CD4-positive, alpha-beta memory T cell (primary cell): ENCODE results near the gene TRIM4. TPM values are rescaled to one million over a fixed set of nuclear protein-coding genes. Genes with fewer than 3 reads are reported as not detected.
"Not testable (repeated sequence)": the region's sequence is repeated elsewhere in the genome, so short reads cannot be mapped to it uniquely, and the experiment has no call there.

Source experiments
- CTCF ChIA-PET: fragments of 350-600 bp; sonication (Branson Sonifier 250); formaldehyde crosslinking; loops from one replicate; lab custom pipeline; 2021; ENCODE audit warnings: inconsistent platforms; ENCODE audit not compliant: partially characterized antibody; lab: Charles Lee
- POLR2A ChIA-PET: fragments of 350-600 bp; sonication (Branson Sonifier 250); formaldehyde crosslinking; loops from one replicate; lab custom pipeline; 2021; ENCODE audit not compliant: partially characterized antibody; lab: Charles Lee
- DNase-seq, 5 donors: peaks; one replicate each; pipeline versions ENCODE4 v3.0.0 to v3.0.0-alpha.2; 2020 to 2022; ENCODE audit warnings: mixed read lengths in 1 of 5
- H3K27ac ChIP-seq: one replicate; pipeline ENCODE4 v1.7.0; 2013; ENCODE audit warnings: low read depth, low read length
- H3K27me3 ChIP-seq: 2 replicates; pipeline ENCODE4 v1.7.0; 2013; ENCODE audit warnings: mild to moderate bottlenecking, low read length, moderate library complexity; ENCODE audit not compliant: insufficient read depth
- H3K36me3 ChIP-seq: 2 replicates; pipeline ENCODE4 v1.7.0; 2013; ENCODE audit warnings: mild to moderate bottlenecking, low read length, moderate library complexity; ENCODE audit not compliant: insufficient read depth
- H3K4me1 ChIP-seq: 2 replicates; pipeline ENCODE4 v1.7.0; 2013; ENCODE audit warnings: mild to moderate bottlenecking, low read length, moderate library complexity; ENCODE audit not compliant: insufficient read depth
- H3K4me3 ChIP-seq, 2 donors: one replicate each; pipeline ENCODE4 v1.7.0; 2013; ENCODE audit warnings: low read length in 2 of 2, mild to moderate bottlenecking in 1 of 2
- H3K9me3 ChIP-seq, 2 donors: one replicate each; pipeline ENCODE4 v1.7.0; 2013; ENCODE audit warnings: low read length in 2 of 2, control low read depth in 1 of 2; ENCODE audit not compliant: control insufficient read depth in 1 of 2
- H3K27ac Mint-ChIP-seq, 7 donors: one replicate each; pipeline ENCODE4 v1.8.0; 2020 to 2021; ENCODE audit warnings: mixed read lengths in 7 of 7, mild to moderate bottlenecking in 6 of 7, inconsistent platforms in 3 of 7, moderate library complexity in 3 of 7
- H3K27me3 Mint-ChIP-seq, 2 donors: one replicate each; pipeline ENCODE4 v1.8.0; 2020 to 2021; ENCODE audit warnings: mixed read lengths in 2 of 2
- H3K36me3 Mint-ChIP-seq, 2 donors: one replicate each; pipeline ENCODE4 v1.8.0; 2020 to 2021; ENCODE audit warnings: mixed read lengths in 2 of 2, inconsistent platforms in 1 of 2, mild to moderate bottlenecking in 1 of 2
- H3K4me1 Mint-ChIP-seq, 4 donors: one replicate each; pipeline ENCODE4 v1.8.0; 2020 to 2021; ENCODE audit warnings: mixed read lengths in 4 of 4, mild to moderate bottlenecking in 1 of 4
- H3K4me3 Mint-ChIP-seq, 8 donors: one replicate each; pipeline ENCODE4 v1.8.0; 2020 to 2021; ENCODE audit warnings: mixed read lengths in 8 of 8, mild to moderate bottlenecking in 7 of 8, moderate library complexity in 6 of 8, inconsistent platforms in 3 of 8
- H3K9me3 Mint-ChIP-seq, 8 donors: one replicate each; pipeline ENCODE4 v1.8.0; 2020 to 2021; ENCODE audit warnings: mixed read lengths in 8 of 8, mild to moderate bottlenecking in 5 of 8, inconsistent platforms in 3 of 8, moderate library complexity in 1 of 8
- intact Hi-C: fragments of 100-400 bp; cut with micrococcal nuclease; formaldehyde crosslinking; loops from one replicate; pipeline ENCODE4 v1.15.1; 2023
- polyA plus RNA-seq, 2 donors: library from polyadenylated mRNA; unstranded; fragments of 300-500 nt; fragmentation: Illumina TruSeq; gene quantifications; one replicate each; pipeline ENCODE4 v1.2.3, GENCODE V29; 2021
- total RNA-seq, 2 experiments: library from RNA; stranded (reverse); gene quantifications; one replicate each; pipeline ENCODE4 v1.2.3, GENCODE V29; 2021

The TRIM4 gene
- total and polyA plus RNA-seq, 4 experiments from 2014 or later: 18.2 to 69.7 (median 48.9) TPM

- intact Hi-C loops: no loop called here
- H3K9me3 ChIP-seq: no peaks in the 10 kb centered on the region
- Mint-ChIP-seq H3K27me3 (no peaks in the 10 kb centered on the region), H3K27ac (peak overlapping the region in 1 of 7 donors; percentile 17), H3K36me3 (peaks cover 40 to 49% of the 10 kb centered on the region in 2 donors), H3K9me3 (no peaks in the 10 kb centered on the region), H3K4me1 (peaks cover 0 to 6% (median 5%) of the 10 kb centered on the region in 4 donors), H3K4me3 (no peak overlapping the region)
- CTCF ChIA-PET: no interaction called here
- H3K4me1 ChIP-seq: no peaks in the 10 kb centered on the region
- DNase-seq: no peak
- no peaks in the 10 kb centered on the region for H3K27me3 ChIP-seq
- POLR2A ChIA-PET: no interaction called here
- no peak overlapping the region for H3K4me3 ChIP-seq
- H3K27ac ChIP-seq: no peak overlapping the region
- H3K36me3 ChIP-seq: peaks cover 28% of the 10 kb centered on the region
Observed at GRCh38 chr7:99898023-99898357, 21.3 kb downstream of the TRIM4 start.

GRCh38 chr7:99897322-99898022 lies 21.9 kb downstream of the TRIM4 start:
- Mint-ChIP-seq H3K4me1 (peaks cover 0 to 6% (median 4%) of the 10 kb centered on the region in 4 donors), H3K4me3 (no peak overlapping the region), H3K27ac (peak overlapping the region in 2 of 7 donors; percentile 17 to 36), H3K9me3 (no peaks in the 10 kb centered on the region), H3K36me3 (peaks cover 40 to 49% of the 10 kb centered on the region in 2 donors), H3K27me3 (no peaks in the 10 kb centered on the region)
- Histone ChIP-seq H3K4me1 (no peaks in the 10 kb centered on the region), H3K27ac (no peak overlapping the region), H3K9me3 (no peaks in the 10 kb centered on the region), H3K27me3 (no peaks in the 10 kb centered on the region), H3K36me3 (peaks cover 24% of the 10 kb centered on the region), H3K4me3 (no peak overlapping the region)
- POLR2A ChIA-PET: no interaction called here
- CTCF ChIA-PET: no interaction called here
- intact Hi-C loops: no loop called here
- DNase-seq: no peak

- intact Hi-C loops: no loop called here
- ChIA-PET CTCF (no interaction called here), POLR2A (no interaction called here)
- Histone ChIP-seq H3K4me1 (no peaks in the 10 kb centered on the region), H3K27ac (no peak overlapping the region), H3K4me3 (no peak overlapping the region), H3K27me3 (no peaks in the 10 kb centered on the region), H3K9me3 (no peaks in the 10 kb centered on the region), H3K36me3 (peaks cover 17% of the 10 kb centered on the region)
- peaks cover 49 to 51% of the 10 kb centered on the region in 2 donors for H3K36me3 Mint-ChIP-seq
- H3K4me3 Mint-ChIP-seq: no peak overlapping the region
- H3K4me1 Mint-ChIP-seq: peaks cover 0 to 12% (median 3%) of the 10 kb centered on the region in 4 donors
- H3K27ac Mint-ChIP-seq: no peak overlapping the region
- no peak for DNase-seq
- peaks cover 0 to 5% (median 0%) of the 10 kb centered on the region in 8 donors for H3K9me3 Mint-ChIP-seq
- no peaks in the 10 kb centered on the region for H3K27me3 Mint-ChIP-seq
Observed at GRCh38 chr7:99894738-99895137, 24.6 kb downstream of the TRIM4 start.

- H3K27ac ChIP-seq: no peak overlapping the region
- Mint-ChIP-seq H3K9me3 (peaks cover 0 to 5% (median 0%) of the 10 kb centered on the region in 8 donors), H3K27ac (peak overlapping the region in 1 of 7 donors; percentile 14), H3K27me3 (no peaks in the 10 kb centered on the region), H3K4me1 (peaks cover 0 to 8% (median 3%) of the 10 kb centered on the region in 4 donors), H3K36me3 (peaks cover 37 to 47% of the 10 kb centered on the region in 2 donors), H3K4me3 (no peak overlapping the region)
- intact Hi-C loops: no loop called here
- H3K27me3 ChIP-seq: no peaks in the 10 kb centered on the region
- no peak for DNase-seq
- H3K9me3 ChIP-seq: no peaks in the 10 kb centered on the region
- no peaks in the 10 kb centered on the region for H3K4me1 ChIP-seq
- peaks cover 19% of the 10 kb centered on the region for H3K36me3 ChIP-seq
- H3K4me3 ChIP-seq: no peak overlapping the region
- ChIA-PET POLR2A (no interaction called here), CTCF (no interaction called here)
Observed at GRCh38 chr7:99893280-99893679, 26.1 kb downstream of the TRIM4 start.

- intact Hi-C loops, H3K4me1 ChIP-seq, CTCF ChIA-PET, H3K4me1 Mint-ChIP-seq, H3K4me3 Mint-ChIP-seq, H3K27me3 Mint-ChIP-seq, H3K4me3 ChIP-seq, H3K9me3 ChIP-seq, H3K9me3 Mint-ChIP-seq, H3K27ac Mint-ChIP-seq, H3K27ac ChIP-seq, H3K27me3 ChIP-seq, DNase-seq, POLR2A ChIA-PET: not testable (repeated sequence)
- peaks cover 36 to 51% of the 10 kb centered on the region in 2 donors for H3K36me3 Mint-ChIP-seq
- H3K36me3 ChIP-seq: peaks cover 19% of the 10 kb centered on the region
Observed at GRCh38 chr7:99890348-99890747, 29.0 kb downstream of the TRIM4 start.

- H3K27me3 Mint-ChIP-seq, POLR2A ChIA-PET, H3K4me3 Mint-ChIP-seq, H3K9me3 ChIP-seq, H3K4me3 ChIP-seq, DNase-seq, H3K4me1 ChIP-seq, CTCF ChIA-PET, H3K9me3 Mint-ChIP-seq, H3K27ac ChIP-seq, intact Hi-C loops, H3K27me3 ChIP-seq, H3K27ac Mint-ChIP-seq, H3K4me1 Mint-ChIP-seq: not testable (repeated sequence)
- H3K36me3 Mint-ChIP-seq: peaks cover 33 to 57% of the 10 kb centered on the region in 2 donors
- peaks cover 19% of the 10 kb centered on the region for H3K36me3 ChIP-seq
Observed at GRCh38 chr7:99888366-99888765, 31.0 kb downstream of the TRIM4 start.

- Mint-ChIP-seq H3K4me3 (no peak overlapping the region), H3K9me3 (peaks cover 0 to 6% (median 0%) of the 10 kb centered on the region in 8 donors), H3K4me1 (peaks cover 0 to 4% (median 3%) of the 10 kb centered on the region in 4 donors), H3K36me3 (peaks cover 2 to 26% of the 10 kb centered on the region in 2 donors), H3K27ac (peak overlapping the region in 1 of 7 donors; percentile 9), H3K27me3 (no peaks in the 10 kb centered on the region)
- Histone ChIP-seq H3K27me3 (no peaks in the 10 kb centered on the region), H3K4me3 (no peak overlapping the region), H3K36me3 (no peaks in the 10 kb centered on the region), H3K27ac (no peak overlapping the region), H3K4me1 (no peaks in the 10 kb centered on the region), H3K9me3 (no peaks in the 10 kb centered on the region)
- intact Hi-C loops: no loop called here
- DNase-seq: no peak
- ChIA-PET CTCF (no interaction called here), POLR2A (no interaction called here)
Observed at GRCh38 chr7:99881370-99881769, 38.0 kb downstream of the TRIM4 start.
